GM19351 (cell line): Measurements from ENCODE around the gene TPTE2.
"Not testable (repeated sequence)": the region's sequence is repeated elsewhere in the genome, so short reads cannot be mapped to it uniquely, and the experiment has no call there.

Experiments
- ATAC-seq: cut with Tn5 transposase; IDR thresholded peaks from one replicate; pipeline ENCODE4 v1.9.1; 2021; ENCODE audit warnings: mild to moderate bottlenecking, moderate library complexity; ENCODE audit not compliant: unreplicated experiment

Gene TPTE2

DNA sequence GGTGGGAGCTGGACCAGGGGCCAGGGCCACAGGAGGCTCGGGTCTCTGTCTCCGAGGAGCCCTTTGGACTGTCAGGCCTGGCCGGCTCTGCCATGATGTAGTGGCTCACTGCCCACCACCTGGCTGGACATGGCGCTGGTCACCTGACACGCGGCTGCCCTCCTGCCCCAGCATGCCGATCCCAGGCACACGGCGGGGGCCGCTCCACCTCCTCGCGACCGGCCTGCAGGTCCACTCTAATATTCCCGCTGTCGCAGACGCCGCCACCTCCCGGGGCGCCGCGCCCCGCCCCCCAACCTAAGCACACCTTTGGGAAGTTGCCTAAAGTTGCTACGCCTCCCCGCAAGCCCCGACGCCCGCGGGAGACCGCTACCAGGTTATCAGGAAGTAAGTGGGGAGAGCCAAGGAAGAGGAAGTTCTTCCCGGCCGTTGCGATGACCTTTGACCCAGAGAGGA is at the start of gene TPTE2:
Gene TPTE2 (minus strand): TSS at position 406 of the 456 bp plus-strand sequence. CDS start 58,298 bp downstream, outside the sequence.
- ATAC-seq, result not testable (repeated sequence)

DNA sequence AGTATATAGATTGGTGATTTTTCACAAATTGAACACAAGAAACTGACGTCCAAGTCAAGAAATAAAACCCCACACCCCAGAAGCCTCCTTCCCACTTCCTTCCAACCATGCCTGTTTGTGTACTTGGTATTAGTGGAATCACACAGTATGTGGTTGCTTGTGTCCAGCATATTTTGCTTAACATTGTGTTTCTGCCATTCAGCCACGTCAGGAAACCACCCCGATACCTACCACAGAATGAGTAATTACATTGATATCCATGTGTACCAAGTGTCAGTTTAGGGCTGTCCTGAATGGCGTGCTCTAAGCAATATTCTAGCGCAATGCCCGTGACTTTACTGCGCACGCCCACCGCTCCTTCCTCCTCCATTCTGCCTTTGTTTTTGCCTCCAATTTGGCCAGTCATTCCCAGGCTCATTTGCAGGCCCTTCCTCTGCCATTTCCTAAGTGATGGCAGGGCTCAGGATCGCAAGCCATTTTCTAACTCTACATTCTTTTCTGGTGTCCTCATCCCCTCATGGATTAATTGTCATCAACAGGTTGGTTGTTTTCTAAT is 46.3 kb upstream of the TPTE2 start:
- ATAC-seq, result no peak

DNA sequence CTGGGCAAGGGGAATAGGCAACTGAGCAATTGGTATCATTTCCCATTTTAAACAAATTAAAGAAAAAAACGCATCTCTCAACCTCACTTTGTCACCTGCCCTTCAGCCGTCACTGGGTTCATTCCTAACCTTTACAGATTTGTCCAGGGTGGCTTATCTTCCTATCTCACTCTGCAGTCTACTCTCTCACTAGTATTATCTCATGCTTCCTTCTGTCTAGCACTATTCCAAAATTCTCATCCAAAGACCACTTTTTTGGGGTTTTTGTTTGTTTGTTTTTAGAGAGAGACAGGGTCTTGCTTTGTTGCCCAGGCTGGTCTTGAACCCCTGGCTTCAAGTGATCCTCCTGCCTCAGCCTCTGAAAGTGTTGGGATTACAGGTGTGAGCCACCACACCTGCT is 45.4 kb upstream of the TPTE2 start:
- no peak for ATAC-seq

DNA sequence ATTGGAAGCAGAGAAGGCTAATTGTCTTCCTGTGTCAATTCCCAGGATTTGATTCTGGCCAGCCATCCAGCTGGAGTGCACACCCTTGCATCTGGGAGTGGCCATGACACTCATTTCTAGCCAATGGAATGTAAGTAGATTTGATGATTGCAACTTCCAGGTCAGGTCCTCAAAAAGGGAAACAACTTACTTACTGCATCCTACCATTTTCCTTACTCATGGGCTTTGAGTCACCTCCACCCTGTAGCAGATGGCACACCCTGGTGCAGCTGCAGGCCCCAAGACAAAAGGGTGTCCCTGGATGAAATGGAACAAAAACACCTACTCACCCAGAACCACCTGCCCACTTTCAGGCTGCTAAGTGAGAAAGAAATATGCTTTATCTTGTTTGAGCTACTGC is 44.8 kb upstream of the TPTE2 start:
- no peak for ATAC-seq

DNA sequence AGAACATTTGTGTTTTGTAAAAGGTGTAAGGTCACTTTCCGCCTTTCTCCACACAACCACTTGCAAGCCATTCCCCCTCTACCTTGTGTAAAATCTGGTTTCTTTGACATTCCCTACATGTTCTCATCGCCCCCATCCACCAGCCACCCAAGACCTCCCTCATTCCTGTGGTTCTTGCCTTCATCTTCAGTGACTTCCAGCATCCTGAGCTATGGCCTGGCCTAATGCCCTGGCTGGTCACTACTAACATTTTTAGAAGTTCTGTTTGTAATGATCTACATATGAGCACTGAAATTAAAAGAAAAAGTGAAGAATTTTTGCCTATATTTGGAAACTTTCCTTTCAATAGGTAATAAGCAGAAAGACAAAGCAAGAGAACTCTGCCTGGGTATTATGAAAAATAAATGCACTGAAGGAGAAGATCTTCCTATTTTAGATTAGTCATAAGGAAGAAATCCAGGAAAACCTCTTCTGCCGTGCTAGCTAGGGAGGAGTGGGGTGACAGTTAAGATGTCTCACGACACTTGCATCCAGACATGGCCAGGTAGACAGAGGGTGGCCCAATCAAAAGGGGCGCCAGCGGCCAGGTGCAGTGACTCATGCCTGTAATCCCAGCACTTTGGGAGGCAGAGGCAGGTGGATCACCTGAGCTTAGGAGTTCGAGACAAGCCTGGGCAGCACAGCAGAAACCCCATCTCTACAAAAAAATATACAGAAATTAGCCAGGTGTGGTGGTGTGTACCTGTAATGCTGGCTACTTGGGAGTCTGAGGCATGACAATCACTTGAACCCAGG is 44.0 kb upstream of the TPTE2 start:
- no peak for ATAC-seq

DNA sequence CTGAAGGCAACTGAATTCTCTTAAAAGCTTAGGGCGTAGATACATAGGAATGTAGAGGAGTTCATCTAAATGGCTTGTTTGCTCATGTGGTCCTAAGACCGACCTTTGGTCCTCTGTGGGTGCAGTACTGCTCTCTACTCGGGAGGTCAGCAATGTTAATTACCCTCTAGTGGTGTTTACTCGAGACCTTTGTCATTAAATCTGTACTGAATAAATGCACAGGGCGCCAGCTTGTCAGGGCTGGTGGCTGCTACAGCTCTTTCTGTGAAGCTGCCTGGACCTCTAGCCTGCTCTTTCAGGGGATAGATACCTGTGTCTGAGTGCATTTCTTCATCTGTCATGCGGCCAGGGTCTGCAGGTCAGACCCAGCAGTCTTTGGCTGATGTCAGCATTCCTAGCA is 43.0 kb upstream of the TPTE2 start:
- ATAC-seq, result no peak

DNA sequence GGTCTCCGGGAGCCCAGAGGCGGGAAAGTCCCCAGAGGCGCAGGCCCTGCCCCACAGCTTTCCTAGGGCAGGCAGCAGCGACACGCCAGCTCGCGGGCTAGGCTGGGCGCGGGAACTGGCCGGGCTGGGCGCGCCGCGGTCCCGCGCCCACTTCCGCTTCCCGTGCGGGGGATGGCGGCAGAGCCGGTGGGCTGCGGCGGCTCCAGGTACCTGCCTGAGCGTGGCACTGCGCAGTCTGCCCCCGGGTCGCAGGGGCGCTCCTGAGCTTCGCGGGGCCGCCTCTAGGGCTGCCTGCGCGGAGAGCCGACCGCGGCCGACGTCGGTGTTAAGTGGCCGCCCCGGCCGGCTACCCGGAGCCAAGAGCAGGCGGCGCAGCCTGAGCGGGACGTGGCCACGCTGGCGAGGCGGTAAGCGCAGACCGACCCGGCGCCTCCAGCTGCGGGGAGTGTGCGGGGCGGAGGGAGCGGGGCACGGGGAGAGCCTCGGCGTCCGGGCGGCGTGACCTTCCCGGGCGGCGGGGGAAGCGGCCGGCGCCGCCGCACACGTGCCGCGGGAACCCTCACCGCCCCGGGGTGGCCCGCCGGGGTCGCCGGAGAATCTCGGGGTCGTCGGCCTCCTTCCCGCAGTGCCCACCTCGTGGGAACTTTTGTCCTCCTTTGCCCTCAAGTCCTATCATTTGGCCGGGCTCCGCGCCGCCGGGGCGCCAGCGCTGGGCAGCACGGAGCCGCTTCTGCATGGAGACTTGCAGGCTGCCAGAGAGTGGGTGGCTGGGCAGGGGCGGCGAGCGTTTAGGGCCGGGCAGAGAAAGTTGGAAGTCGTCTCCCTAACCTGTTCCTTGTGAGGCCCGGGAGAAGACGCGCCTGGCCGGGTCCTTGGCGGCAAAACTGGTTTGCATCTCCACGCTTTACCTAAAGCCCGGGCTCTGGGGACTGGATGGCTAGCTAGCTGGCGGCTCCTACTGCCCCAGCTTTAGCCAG is 40.7 kb upstream of the TPTE2 start:
- ATAC-seq, result peak; percentile 88

DNA sequence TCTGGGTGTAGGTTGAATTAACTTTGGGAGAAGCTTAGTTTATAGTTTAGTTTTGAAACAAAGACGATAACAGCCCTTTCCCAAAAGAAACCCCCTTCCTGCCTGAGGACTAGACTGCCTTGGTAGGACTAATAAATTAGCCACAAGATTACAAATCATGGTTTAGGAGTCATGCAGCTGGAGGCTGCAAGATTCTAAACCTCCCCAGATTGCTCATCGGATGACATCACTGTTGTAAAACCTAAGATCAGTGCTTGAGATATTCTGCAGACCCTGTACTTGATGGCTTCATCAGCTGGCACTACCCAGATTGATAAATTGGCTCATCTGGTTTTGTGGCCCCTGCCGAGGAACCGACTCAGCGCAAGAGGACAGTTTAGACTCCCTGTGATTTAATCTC is 36.2 kb upstream of the TPTE2 start:
- ATAC-seq, result no peak

DNA sequence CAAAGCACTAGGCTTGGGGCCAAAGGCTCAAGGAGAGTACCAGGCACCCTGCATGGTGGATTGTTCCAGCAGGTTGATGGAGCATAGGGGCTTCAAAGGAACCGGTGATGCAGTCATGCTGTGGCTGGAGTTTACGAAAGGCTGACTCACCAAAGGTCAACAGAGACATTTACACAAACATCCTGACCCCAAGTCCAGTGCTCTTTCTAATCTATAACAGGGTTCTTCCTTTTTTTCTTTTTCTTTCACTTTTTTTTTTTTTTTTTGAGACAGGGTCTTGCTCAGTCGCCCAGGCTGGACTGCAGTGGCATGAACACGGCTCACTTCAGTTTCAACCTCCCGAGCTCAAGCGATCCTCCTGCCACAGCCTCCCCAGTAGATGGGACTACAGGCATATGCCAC is 35.6 kb upstream of the TPTE2 start:
- no peak for ATAC-seq

DNA sequence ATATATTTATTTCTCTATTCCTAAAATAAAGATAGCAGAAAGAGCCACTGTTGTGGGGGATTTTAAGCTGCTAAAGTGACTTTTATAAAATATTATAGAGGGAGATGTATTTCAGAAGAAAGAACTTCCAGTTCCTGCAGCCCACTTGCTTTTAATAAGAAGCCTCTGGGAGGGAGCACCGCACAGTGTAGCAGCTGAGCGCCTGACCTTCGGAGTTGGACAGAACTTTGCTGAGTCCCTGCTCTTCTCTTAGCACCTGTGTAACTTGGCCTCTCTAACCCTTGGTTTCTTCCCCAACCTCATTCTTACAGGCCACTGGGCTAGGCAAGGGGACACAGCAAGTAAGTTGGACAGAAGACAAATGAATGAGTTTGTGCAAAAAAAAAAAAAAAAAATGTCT is 34.8 kb upstream of the TPTE2 start:
- ATAC-seq, result no peak

DNA sequence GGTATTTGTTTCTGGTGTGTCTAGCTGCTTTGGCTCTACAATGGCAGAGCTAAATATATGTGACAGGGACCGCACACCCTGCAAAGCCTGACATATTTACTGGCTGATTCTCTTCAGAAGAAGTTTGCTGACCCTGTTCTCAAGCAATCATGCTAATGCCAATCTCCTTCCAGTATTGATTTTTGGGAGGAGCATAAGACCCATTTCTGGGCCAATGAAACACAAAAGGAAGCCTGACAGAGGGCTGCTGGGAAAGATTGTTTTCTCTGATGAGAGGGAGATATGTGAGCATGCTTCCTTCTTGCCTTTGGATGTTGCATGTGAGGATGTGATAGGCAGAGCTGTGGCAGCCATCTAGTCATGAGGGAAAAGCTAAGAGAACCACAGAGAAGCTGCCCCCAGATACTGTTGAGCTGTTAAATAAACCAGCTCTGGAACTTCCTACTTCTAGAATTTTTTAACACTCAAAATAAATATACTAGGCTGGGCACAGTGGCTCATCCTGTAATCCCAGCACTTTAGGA is 31.4 kb upstream of the TPTE2 start:
- no peak for ATAC-seq

DNA sequence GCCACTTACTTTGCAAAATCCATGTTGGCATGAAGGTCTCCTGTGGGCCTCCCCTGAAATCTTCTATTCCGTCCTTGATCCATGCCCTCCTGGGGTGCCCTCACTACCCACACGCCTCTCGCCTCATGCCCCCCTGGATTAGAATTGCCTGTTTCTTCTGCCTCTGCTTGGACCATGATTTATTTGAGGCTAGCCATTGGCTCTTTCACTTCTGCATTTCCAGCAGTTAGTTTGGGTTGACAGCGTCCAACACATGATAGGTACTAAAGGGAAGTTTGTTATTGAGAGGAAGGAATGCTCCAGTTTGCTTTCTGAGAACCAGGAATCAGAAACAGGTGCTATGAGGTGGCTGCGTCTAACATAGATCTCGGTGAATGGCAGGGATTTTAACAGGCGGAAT is 30.5 kb upstream of the TPTE2 start:
- no peak for ATAC-seq

DNA sequence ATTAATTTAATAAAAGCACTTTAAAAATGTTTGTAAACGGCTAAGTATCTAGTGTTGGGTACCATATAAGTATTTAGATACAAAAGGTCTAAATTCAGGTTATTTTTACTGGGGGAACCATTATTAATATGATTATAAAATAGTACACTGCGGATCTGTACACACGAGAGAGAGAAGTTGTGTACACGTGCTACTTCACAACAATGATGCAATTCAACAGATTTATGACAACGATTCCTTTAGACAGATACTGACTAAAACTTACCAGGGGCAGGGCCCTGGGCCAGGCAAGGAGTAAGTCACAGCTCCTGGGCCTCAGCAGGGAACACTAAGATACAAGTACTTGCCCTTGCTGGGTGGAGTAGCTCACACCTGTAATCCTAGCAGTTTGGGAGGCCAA is 29.1 kb upstream of the TPTE2 start:
- ATAC-seq, result no peak

DNA sequence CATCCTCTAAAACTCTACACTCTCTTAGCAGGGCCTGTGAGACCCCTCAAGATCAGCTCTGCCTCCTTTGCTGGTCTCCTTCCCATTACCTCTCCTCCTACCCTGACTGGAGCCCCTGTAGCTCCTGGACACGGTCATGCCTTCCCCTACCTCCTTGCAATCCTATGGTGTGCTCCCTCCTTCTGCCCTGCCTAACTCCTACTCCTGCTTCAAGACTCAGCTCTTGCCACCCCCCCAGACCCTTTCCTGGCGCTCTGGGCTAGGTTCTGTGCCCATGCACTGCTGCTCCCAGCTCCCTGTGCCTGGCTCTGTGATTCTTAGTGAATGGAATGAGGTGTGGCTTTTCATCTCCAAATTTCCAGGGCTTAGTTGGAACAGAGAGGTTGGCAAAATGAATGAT is 28.0 kb upstream of the TPTE2 start:
- ATAC-seq, result no peak

DNA sequence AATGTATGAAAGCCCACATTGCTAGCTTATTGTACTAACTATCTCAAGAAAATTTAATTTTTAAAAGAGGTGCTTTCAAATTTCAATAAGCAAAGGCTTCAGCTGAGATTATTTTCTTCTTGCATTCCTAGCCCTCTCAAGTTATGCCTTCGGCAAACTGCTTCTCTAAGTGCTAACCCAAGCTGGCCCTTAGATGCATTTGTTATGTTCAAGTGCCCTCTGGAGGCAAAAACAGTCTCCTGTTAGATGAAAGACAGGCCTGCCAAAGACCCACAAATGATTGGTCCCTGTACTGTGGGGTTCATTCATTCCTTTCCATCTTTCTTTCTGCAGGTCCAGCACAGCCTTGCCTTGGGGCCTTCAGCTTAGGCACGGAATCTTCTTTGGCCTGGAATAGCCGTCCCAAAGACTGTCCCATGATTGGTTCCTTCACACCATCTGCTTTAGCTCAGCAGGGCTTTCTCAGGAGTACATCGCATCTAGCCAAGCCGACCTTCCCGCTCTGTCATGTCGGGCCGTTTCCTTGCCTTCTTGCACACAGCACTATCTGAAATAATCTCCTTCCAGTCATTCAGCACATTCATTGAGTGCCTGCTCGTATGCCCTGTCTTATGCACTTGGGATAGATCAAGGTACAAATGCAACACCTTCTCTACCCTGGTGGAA is 26.4 kb upstream of the TPTE2 start:
- peak; percentile 74 for ATAC-seq

DNA sequence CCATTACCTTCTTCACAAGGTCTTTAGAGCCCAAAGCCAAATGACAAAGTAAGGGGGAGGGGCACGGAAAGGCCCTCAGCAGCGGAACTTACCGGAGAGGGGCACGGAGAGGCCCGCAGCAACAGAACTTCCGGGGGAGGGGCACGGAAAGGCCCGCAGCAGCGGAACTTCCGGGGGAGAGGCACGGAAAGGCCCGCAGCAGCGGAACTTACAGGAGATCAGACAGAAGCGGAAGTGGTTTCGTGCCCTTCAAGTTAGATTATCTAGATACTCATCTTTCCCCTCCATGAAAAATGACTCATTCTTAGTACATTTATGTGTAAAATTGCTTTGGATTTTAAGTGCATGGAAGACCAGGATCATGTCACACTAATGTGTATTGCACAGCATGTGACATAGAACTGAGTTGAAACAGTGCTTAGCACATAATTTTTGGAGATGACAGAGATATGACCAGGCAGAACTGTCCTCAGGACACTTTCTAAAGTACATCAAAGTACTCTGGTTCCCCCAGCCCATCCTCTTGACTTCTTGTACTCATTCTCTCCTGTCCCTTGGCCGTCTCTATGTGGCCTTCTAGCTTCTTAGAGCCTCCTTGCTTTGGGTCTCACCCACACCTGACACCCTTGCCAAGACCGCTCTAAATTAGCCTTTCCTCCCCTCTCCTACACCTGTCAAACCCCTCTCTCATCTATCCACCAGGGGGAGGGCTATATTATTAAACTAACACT is 25.7 kb upstream of the TPTE2 start:
- peak; percentile 82 for ATAC-seq

DNA sequence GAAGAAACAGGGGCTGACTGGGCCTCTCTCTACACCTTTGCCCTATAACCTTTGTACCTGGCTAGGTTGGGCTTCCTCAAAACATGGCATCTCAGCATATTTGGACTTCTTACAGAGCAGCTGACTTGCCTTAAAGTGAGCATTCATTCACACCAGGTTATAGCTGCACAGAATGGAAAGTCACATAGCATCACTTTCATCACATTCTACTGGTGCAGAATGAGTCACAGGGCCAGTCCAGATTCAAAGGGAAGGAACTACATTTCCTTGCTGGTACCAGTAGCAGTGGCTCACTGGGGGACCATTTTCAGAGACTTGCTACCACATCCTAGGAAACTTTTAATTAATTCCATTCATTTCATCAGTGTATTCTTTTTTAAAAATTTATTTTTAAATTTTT is 20.3 kb upstream of the TPTE2 start:
- peak; percentile 74 for ATAC-seq

DNA sequence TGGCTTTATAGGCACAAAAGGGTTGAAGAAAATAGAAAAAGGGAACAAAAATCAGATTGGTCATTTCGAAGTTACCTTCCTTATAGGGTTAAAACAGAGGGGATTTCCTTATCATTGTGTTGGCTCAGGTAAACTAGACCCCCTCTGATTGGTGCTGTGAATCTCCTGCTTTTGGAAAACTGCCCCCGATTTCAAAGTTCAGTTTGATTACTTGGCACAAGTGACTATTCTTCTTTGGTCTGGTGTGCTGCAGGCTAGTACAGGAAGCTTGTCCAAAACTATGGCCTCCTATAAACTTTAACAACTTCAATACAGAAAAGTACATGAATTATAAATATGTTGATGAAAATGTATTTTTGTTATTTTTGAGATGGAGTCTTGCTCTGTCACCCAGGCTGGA is 13.9 kb upstream of the TPTE2 start:
- ATAC-seq, result no peak

DNA sequence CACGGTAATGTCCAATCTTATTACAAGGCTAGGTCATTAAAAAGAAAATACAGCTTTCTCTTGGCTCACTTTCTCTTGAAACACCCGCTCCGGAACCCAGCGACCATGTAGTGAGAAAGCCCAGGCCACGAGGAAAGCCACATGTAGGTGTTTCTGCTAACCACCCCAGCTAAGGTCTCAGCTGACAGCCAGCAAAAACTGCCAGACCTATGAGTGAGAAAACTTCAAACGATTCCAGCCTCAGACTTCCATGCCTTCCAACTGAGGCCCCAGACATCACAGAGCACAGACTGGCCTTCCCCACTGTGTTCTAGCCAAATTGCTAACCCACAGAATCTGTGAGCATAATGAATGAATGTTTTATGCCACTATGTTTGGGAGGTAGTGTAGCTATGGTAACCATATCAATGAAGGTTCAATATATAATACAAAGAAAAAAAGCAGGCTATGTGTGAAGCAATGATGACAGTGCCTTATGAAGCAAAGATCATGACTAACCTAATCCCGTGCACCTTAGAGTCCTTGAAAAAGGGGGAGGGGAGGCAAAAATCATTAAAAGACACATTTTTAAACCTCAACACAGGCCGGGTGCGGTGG is 11.9 kb upstream of the TPTE2 start:
- no peak for ATAC-seq

DNA sequence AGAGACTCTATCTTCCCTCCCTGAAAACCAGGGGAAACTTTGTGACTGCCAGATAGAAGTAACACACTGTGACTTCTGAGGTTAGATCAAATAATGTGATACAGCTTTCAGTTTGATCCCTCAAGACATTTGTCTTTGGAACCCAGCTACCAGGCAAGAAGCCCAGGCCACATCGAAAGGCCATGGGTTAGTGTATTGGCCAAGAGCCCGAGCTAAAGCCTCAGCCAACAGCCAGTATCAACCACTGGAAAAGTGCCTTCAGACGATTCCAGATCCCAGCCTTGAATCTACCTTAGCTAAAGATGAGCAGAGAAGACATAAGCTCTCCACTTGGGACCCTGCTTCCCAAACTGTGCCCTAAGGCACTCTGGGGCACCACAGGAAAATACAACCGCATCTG is 10.9 kb upstream of the TPTE2 start:
- no peak for ATAC-seq
